Renal pelvis (tissue), 12 donors: ENCODE data around the gene PTMA. TPM values are rescaled to one million over a fixed set of nuclear protein-coding genes. Genes with fewer than 3 reads are reported as not detected.
"Not testable (repeated sequence)": the region's sequence is repeated elsewhere in the genome, so short reads cannot be mapped to it uniquely, and the experiment has no call there.

Experiments
- DNase-seq: peaks from one replicate; pipeline ENCODE4 v3.0.0-alpha.2; 2013
- long read RNA-seq, 16 experiments: transcript quantifications; one replicate each; lab custom pipeline, GENCODE V29; 2026
- polyA plus RNA-seq, 3 donors: library from polyadenylated mRNA; unstranded; fragments of 120-200 nt; gene quantifications; one replicate each; pipeline ENCODE4 v1.2.1, GENCODE V29; 2013; ENCODE audit not compliant: insufficient read length in 3 of 3

Gene PTMA
- polyA plus RNA-seq, result 1,000 to 10,000 TPM; 1,989 to 2,420 (median 2,020) TPM
- long read RNA-seq, donor 1, transcript PTMA-201 (5 exons, 1,212 nt), result minor isoform, 88 of 1,284 reads
- long read RNA-seq, donor 1, transcript PTMA-202 (5 exons, 1,221 nt), result major isoform, 816 of 1,284 reads
- long read RNA-seq, donor 1, transcript PTMA-211 (4 exons, 621 nt), result minor isoform, 10 of 1,284 reads
- long read RNA-seq, donor 1, partial matches to known transcripts, result 279 of 1,284 reads
- long read RNA-seq, donor 1, other reads (novel, unspliced or antisense), result 91 of 1,284 reads
- long read RNA-seq, donor 2, transcript PTMA-201 (5 exons, 1,212 nt), result minor isoform, 119 of 1,480 reads
- long read RNA-seq, donor 2, transcript PTMA-211 (4 exons, 621 nt), result minor isoform, 10 of 1,480 reads
- long read RNA-seq, donor 2, transcript PTMA-202 (5 exons, 1,221 nt), result major isoform, 985 of 1,480 reads
- long read RNA-seq, donor 2, partial matches to known transcripts, result 255 of 1,480 reads
- long read RNA-seq, donor 2, other reads (novel, unspliced or antisense), result 107 of 1,480 reads
- long read RNA-seq, donor 3, transcript PTMA-202 (5 exons, 1,221 nt), result major isoform, 1,005 of 1,448 reads
- long read RNA-seq, donor 3, transcript PTMA-211 (4 exons, 621 nt), result minor isoform, 8 of 1,448 reads
- long read RNA-seq, donor 3, transcript PTMA-201 (5 exons, 1,212 nt), result minor isoform, 96 of 1,448 reads
- long read RNA-seq, donor 3, partial matches to known transcripts, result 248 of 1,448 reads
- long read RNA-seq, donor 3, other reads (novel, unspliced or antisense), result 88 of 1,448 reads
- long read RNA-seq, donor 4, transcript PTMA-202 (5 exons, 1,221 nt), result major isoform, 1,050 of 1,436 reads
- long read RNA-seq, donor 4, transcript PTMA-201 (5 exons, 1,212 nt), result minor isoform, 105 of 1,436 reads
- long read RNA-seq, donor 4, transcript PTMA-211 (4 exons, 621 nt), result minor isoform, 8 of 1,436 reads
- long read RNA-seq, donor 4, partial matches to known transcripts, result 165 of 1,436 reads
- long read RNA-seq, donor 4, other reads (novel, unspliced or antisense), result 107 of 1,436 reads
- long read RNA-seq, donor 5, transcript PTMA-201 (5 exons, 1,212 nt), result minor isoform, 49 of 902 reads
- long read RNA-seq, donor 5, transcript PTMA-211 (4 exons, 621 nt), result minor isoform, 11 of 902 reads
- long read RNA-seq, donor 5, transcript PTMA-202 (5 exons, 1,221 nt), result major isoform, 540 of 902 reads
- long read RNA-seq, donor 5, partial matches to known transcripts, result 254 of 902 reads
- long read RNA-seq, donor 5, other reads (novel, unspliced or antisense), result 44 of 902 reads
- long read RNA-seq, donor 6, transcript PTMA-201 (5 exons, 1,212 nt), result minor isoform, 74 of 1,129 reads
- long read RNA-seq, donor 6, transcript PTMA-211 (4 exons, 621 nt), result minor isoform, 8 of 1,129 reads
- long read RNA-seq, donor 6, transcript PTMA-202 (5 exons, 1,221 nt), result major isoform, 742 of 1,129 reads
- long read RNA-seq, donor 6, partial matches to known transcripts, result 230 of 1,129 reads
- long read RNA-seq, donor 6, other reads (novel, unspliced or antisense), result 70 of 1,129 reads
- long read RNA-seq, donor 7, transcript PTMA-211 (4 exons, 621 nt), result minor isoform, 24 of 1,839 reads
- long read RNA-seq, donor 7, transcript PTMA-201 (5 exons, 1,212 nt), result minor isoform, 112 of 1,839 reads
- long read RNA-seq, donor 7, transcript PTMA-202 (5 exons, 1,221 nt), result major isoform, 1,142 of 1,839 reads
- long read RNA-seq, donor 7, partial matches to known transcripts, result 436 of 1,839 reads
- long read RNA-seq, donor 7, other reads (novel, unspliced or antisense), result 123 of 1,839 reads
- long read RNA-seq, donor 8, transcript PTMA-202 (5 exons, 1,221 nt), result major isoform, 428 of 638 reads
- long read RNA-seq, donor 8, transcript PTMA-201 (5 exons, 1,212 nt), result minor isoform, 51 of 638 reads
- long read RNA-seq, donor 8, partial matches to known transcripts, result 100 of 638 reads
- long read RNA-seq, donor 8, other reads (novel, unspliced or antisense), result 55 of 638 reads
- long read RNA-seq, donor 9, transcript PTMA-211 (4 exons, 621 nt), result minor isoform, 6 of 1,608 reads
- long read RNA-seq, donor 9, transcript PTMA-202 (5 exons, 1,221 nt), result major isoform, 1,172 of 1,608 reads
- long read RNA-seq, donor 9, transcript PTMA-201 (5 exons, 1,212 nt), result minor isoform, 111 of 1,608 reads
- long read RNA-seq, donor 9, partial matches to known transcripts, result 222 of 1,608 reads
- long read RNA-seq, donor 9, other reads (novel, unspliced or antisense), result 90 of 1,608 reads
- long read RNA-seq, donor 10, transcript PTMA-202 (5 exons, 1,221 nt), result major isoform, 837 of 1,227 reads
- long read RNA-seq, donor 10, transcript PTMA-211 (4 exons, 621 nt), result minor isoform, 11 of 1,227 reads
- long read RNA-seq, donor 10, transcript PTMA-201 (5 exons, 1,212 nt), result minor isoform, 88 of 1,227 reads
- long read RNA-seq, donor 10, partial matches to known transcripts, result 175 of 1,227 reads
- long read RNA-seq, donor 10, other reads (novel, unspliced or antisense), result 114 of 1,227 reads
- long read RNA-seq, donor 11, transcript PTMA-201 (5 exons, 1,212 nt), result minor isoform, 62 of 1,214 reads
- long read RNA-seq, donor 11, transcript PTMA-202 (5 exons, 1,221 nt), result major isoform, 706 of 1,214 reads
- long read RNA-seq, donor 11, transcript PTMA-211 (4 exons, 621 nt), result minor isoform, 17 of 1,214 reads
- long read RNA-seq, donor 11, partial matches to known transcripts, result 370 of 1,214 reads
- long read RNA-seq, donor 11, other reads (novel, unspliced or antisense), result 57 of 1,214 reads
- long read RNA-seq, donor 12, transcript PTMA-202 (5 exons, 1,221 nt), result major isoform, 995 of 1,382 reads
- long read RNA-seq, donor 12, transcript PTMA-211 (4 exons, 621 nt), result minor isoform, 7 of 1,382 reads
- long read RNA-seq, donor 12, transcript PTMA-201 (5 exons, 1,212 nt), result minor isoform, 114 of 1,382 reads
- long read RNA-seq, donor 12, partial matches to known transcripts, result 172 of 1,382 reads
- long read RNA-seq, donor 12, other reads (novel, unspliced or antisense), result 91 of 1,382 reads
- long read RNA-seq, donor 13, transcript PTMA-201 (5 exons, 1,212 nt), result minor isoform, 64 of 934 reads
- long read RNA-seq, donor 13, transcript PTMA-202 (5 exons, 1,221 nt), result major isoform, 517 of 934 reads
- long read RNA-seq, donor 13, transcript PTMA-211 (4 exons, 621 nt), result minor isoform, 10 of 934 reads
- long read RNA-seq, donor 13, partial matches to known transcripts, result 308 of 934 reads
- long read RNA-seq, donor 13, other reads (novel, unspliced or antisense), result 31 of 934 reads
- long read RNA-seq, donor 14, result 0 reads
- long read RNA-seq, donor 15, transcript PTMA-211 (4 exons, 621 nt), result minor isoform, 14 of 1,448 reads
- long read RNA-seq, donor 15, transcript PTMA-201 (5 exons, 1,212 nt), result minor isoform, 106 of 1,448 reads
- long read RNA-seq, donor 15, transcript PTMA-202 (5 exons, 1,221 nt), result major isoform, 1,001 of 1,448 reads
- long read RNA-seq, donor 15, partial matches to known transcripts, result 203 of 1,448 reads
- long read RNA-seq, donor 15, other reads (novel, unspliced or antisense), result 121 of 1,448 reads
- long read RNA-seq, donor 16, transcript PTMA-211 (4 exons, 621 nt), result minor isoform, 16 of 1,764 reads
- long read RNA-seq, donor 16, transcript PTMA-202 (5 exons, 1,221 nt), result major isoform, 1,192 of 1,764 reads
- long read RNA-seq, donor 16, transcript PTMA-201 (5 exons, 1,212 nt), result minor isoform, 143 of 1,764 reads
- long read RNA-seq, donor 16, partial matches to known transcripts, result 270 of 1,764 reads
- long read RNA-seq, donor 16, other reads (novel, unspliced or antisense), result 137 of 1,764 reads

GRCh38 chr2:231707927-231708772 lies at the start of gene PTMA:
Gene PTMA, plus strand, starts transcription at chr2:231708525. Its CDS starts 182 bp downstream, at chr2:231708707.
- DNase-seq, result peak; percentile 100

GRCh38 chr2:231660073-231660472 lies 48.3 kb upstream of the PTMA start:
- DNase-seq, result not testable (repeated sequence)

GRCh38 chr2:231660860-231661259 lies 47.5 kb upstream of the PTMA start:
- DNase-seq, result no peak

GRCh38 chr2:231661422-231662027 lies 46.8 kb upstream of the PTMA start:
- no peak for DNase-seq

- peak; percentile 97 for DNase-seq
These were observed 46.1 kb upstream of the PTMA start for GRCh38 chr2:231662028-231662810.

GRCh38 chr2:231662811-231663457 lies 45.4 kb upstream of the PTMA start:
- DNase-seq, result no peak

- DNase-seq, result no peak
These were observed 44.7 kb upstream of the PTMA start for GRCh38 chr2:231663458-231664212.

- DNase-seq, result no peak
These were observed 43.6 kb upstream of the PTMA start for GRCh38 chr2:231664727-231665126.

GRCh38 chr2:231665245-231666170 lies 42.8 kb upstream of the PTMA start:
- no peak for DNase-seq

GRCh38 chr2:231666171-231667095 lies 41.9 kb upstream of the PTMA start:
- peak; percentile 88 for DNase-seq

- DNase-seq, result no peak
These were observed 41.3 kb upstream of the PTMA start for GRCh38 chr2:231667096-231667427.
